Kasumi-1 (cell line): Measurements from ENCODE around the gene ZNF780A.
A peak's percentile ranks its signal among the peaks of the same experiment; 100 is the strongest.
"Not testable (repeated sequence)": the region's sequence is repeated elsewhere in the genome, so short reads cannot be mapped to it uniquely, and the experiment has no call there.

Source experiments
- DNase-seq, 2 experiments: peaks; one replicate each; lab custom pipeline; 2025; lab: John Stamatoyannopoulos, UW

ZNF780A gene

DNA sequence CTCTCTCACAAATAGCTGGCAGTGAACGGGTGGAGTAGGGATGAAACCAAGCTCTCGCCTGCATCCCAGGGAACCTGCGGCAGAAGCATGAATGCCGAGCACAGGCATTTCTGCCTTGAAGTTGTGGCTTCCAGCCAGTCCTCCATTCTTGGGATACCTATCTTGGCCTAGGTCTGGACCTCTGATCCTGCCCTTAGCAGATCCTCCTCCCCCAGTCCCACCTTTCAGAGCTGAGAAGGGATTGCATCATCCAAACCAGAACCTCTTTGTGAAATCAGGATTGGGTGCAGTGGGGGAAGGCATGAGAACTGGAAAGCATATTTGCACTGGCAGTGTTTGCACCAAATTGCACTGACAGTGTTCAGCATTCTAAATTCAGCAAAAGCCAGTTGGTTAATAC lies 5.8 kb downstream of the ZNF780A start:
- no peak for DNase-seq

DNA sequence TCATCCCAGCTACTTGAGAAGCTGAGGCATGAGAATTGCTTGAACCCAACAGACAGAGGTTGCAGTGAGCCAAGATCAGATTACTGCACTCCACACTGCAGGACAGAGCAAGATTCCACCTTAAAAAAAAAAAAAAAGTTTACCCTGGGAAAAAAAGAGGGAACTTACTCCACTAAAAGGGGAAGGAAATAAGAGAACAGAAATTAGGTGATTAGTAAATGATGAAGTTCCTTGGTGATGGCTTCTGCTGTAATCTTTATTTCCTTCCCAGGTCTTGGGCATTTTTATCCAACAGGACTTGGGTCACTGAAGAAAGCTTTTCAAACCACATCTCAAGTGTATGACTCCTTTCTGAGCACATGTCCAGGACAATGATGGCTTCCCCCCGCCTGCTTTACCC lies 9.3 kb downstream of the ZNF780A start:
- peak; percentile 61 to 63 for DNase-seq

DNA sequence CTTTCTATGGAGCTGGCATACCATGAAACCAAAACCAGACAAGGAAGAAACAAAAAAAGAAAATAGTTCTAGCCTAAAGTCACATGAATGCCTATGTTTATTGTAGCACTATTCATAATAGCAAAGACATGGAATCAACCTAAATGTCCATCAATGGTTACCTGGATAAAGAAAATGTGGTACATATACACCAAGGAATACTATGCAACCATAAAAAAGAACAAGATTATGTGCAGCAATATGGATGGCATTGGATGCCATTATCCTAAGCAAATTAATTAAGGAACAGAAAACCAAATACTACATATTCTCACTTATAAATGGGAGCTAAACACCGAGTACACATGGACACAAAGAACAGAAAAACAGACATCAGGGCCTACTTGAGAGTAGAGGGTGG lies 10.5 kb downstream of the ZNF780A start:
- DNase-seq: no peak

DNA sequence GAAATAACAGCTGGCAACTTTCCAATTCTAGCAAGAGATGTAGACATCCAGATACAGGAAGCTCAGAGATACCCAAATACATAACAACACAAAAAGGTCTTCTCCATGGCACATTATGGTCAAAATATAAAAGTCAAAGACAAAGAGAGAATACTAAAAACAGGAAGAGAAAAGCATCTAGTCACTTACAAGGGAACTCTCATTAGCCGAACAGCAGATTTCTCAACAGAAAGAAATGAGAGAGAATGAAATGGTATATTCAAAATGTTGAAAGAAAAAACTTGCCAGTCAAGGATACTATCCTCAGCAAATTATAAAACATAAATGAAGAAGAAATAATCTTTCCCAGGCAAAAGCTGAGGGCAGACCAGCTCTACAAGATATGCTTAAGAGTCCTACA lies 12.4 kb downstream of the ZNF780A start:
- DNase-seq: no peak

DNA sequence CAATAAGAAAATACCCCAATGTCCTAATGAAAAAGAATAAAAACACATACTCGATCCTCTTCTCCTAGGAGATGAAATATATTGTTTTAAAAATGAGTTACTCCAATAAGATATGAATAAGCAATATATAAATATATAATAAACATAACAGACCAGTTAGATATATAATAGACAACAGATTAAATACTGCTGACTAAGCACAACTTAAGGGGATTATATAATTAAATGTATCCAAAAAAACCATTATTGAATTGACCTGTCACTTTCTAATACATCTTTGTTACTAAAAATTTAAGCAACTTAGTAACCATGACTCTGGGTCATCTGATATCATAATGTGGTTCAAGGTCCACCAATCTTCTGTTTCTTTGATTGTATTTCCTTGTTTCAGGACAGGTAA lies 20.7 kb downstream of the ZNF780A start:
- no peak for DNase-seq

DNA sequence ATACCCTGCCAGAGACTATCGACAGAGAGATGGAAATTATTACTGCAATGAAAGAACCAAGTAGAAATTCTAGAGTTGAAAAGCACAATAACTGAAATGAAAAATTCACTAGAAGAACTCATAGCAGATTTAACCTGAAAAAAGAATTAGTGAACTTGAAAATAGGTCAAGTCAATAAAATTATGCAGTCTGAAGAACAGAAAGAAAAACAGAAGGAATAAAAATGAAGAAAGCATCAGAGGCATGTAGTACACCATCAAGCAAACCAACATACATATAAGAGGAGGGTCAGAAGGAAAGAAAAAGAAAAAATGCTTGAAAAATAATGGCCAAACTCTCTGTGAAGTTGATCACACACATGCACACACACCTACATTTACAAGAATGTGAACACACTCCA lies 31.1 kb downstream of the ZNF780A start:
- no peak for DNase-seq

DNA sequence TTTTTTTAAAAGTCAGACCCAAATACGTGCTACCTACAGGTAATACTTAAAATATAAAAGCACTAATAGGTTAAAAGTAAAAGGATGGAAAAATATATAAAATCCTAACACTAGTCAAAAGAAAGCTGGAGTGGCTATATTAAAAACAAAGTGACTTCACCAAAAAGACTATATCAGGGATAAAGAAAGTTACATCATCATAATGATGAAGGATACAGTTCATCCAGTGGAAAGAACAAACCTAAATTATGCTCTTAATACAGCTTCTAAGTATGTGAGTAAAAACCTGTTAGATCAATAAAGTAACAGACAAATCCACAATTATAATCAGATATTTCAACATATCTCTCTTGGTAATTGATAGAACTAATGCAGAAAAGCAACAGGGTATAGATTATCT lies 33.6 kb downstream of the ZNF780A start:
- no peak for DNase-seq

DNA sequence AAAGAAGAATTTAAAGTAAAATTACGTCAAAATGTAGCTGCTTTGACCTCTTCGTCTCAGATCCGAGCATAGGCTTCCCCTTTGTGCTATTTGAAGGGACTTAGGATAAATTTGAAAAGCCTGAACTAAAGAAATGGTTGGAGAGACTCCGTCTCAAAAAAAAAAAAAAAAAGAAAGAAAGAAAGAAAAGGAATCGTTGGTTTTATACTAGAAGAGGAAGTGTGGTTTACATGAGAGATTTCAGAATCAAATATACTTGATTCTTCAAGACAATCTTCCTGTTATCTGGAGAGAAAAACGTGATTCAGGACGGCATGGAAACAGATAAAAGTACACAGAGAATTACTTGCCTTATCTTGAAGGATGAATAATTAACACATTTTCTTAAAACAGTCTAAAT lies 34.2 kb downstream of the ZNF780A start:
- DNase-seq: peak in 1 of 2 experiments; percentile 26

DNA sequence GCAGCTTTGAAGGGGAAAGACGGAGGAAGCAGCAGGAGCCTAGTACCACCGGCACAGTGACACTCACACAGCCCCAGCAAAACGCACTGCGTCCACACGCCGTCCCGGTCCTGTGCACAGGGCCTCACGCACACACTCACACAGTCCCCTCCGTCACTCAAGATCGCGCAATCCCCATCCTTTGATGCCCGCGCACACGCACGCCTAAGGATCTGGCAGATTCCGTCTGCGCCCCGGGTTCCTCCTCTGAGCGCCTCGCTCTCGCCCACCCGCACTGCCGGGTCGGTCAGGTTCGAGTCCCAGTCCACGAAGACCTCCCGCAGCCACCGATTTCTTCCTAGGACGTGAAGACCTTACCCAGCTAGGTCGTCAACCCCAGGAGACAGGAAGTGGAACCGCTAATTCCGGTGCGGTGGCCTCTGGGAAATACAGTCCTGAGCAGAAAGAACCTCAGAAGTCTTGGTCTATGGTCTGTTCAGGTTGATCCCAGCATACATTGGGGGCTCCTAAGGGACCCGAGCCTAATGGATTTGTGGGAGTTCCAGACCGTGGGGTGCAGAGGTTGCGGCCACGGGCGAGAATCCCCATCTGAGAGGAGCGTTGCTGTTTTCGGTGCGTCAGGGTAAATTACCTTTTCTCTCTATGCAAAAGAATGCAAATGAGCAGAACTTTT lies 34.8 kb downstream of the ZNF780A start, which contains the start of gene ZNF780B:
TSS of gene ZNF780B (minus strand) at position 400 of the 673 bp plus-strand sequence. CDS start 5,899 bp downstream, outside the sequence.
- DNase-seq: peak; percentile 81 to 85

DNA sequence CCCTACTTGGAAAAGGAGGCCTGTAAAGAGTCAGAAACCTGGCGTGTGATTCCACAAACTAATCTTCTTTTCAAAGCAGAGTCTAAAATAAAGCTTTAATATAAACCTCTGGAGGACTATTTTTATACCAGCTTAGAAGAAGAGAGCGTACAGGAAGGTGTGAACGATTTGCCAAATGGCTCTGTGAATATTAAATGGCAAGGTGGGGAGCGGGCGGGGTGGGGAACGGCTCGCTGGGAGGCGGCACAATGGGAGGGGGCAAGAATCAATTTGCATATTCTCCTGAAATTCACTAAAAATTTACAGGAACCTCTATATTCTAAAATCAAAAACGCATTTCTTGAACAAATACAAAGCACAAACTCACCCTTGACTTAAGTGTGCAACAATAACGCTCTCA lies 35.7 kb downstream of the ZNF780A start:
- no peak for DNase-seq

DNA sequence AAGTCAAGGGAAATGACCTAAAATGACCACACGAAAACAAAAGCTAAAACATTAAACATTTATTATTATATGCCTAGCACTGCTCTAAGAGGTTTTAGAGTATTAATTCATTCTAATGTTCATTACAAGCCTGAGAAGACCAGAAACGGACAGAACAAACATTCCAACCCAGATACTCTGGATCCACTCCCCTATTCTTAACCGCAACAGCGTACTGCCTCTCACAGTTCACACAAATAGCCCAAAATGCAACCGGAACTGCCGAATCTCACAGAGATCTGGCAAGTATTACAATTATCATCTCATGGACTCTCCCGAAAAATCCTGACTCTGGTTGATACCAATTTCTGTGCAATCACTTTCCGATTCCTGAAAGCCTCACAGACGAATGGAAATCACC lies 36.1 kb downstream of the ZNF780A start:
- DNase-seq: no peak

DNA sequence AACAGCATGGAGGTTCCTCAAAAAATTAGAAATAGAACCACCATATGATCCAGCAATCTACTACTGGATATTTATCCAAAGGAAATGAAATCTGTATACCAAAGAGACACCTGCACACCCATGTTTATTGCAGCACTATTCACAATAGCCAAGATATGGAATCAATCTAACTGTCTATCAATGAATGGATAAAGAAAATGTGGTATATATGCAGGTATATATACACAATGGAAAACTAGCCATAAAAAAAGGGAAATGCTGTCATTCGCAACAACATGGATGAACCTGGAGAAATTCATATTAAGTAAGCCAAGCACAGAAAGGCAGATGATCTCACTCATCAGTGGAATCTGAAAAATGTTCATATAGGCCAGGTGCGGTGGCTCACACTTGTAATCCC lies 37.3 kb downstream of the ZNF780A start:
- DNase-seq: no peak

DNA sequence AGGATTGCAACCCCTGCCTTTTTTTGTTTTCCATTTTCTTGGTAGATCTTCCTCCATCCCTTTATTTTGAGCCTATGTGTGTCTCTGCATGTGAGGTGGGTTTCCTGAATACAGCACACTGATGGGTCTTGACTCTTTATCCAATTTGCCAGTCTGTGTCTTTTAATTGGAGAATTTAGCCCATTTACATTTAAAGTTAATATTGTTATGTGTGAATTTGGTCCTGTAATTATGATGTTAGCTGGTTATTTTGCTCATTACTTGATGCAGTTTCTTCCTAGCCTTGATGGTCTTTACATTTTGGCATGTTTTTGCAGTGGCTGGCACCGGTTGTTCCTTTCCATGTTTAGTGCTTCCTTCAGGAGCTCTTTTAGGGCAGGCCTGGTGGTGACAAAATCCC lies 49.0 kb downstream of the ZNF780A start:
- DNase-seq: not testable (repeated sequence)

DNA sequence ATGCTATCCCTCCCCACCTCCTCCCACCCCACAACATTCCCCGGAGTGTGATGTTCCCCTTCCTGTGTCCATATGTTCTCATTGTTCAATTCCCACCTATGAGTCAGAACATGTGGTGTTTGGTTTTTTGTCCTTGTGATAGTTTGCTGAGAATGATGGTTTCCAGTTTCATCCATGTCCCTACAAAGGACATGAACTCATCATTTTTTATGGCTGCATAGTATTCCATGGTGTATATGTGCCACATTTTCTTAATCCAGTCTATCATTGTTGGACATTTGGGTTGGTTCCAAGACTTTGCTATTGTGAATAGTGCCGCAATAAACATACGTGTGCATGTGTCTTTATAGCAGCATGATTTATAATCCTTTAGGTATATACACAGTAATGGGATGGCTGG lies 52.7 kb downstream of the ZNF780A start:
- not testable (repeated sequence) for DNase-seq

DNA sequence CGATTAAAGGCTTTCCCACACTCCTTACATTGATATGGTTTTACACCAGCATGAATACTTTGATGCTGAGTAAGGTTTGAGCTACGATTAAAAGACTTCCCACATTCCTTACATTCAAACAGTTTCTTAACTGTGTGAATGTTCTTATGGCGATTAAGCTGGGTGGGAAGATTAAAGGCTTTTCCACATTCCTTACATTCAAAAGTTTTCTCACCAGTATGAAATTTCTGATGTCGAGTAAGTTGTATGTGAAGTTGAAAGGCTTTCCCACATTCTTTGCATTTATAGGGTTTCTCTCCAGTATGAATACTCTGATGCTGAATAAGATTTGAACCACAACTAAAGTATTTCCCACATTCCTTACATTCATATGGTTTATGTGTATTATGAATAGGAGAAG lies 54.7 kb downstream of the ZNF780A start:
- DNase-seq: no peak

DNA sequence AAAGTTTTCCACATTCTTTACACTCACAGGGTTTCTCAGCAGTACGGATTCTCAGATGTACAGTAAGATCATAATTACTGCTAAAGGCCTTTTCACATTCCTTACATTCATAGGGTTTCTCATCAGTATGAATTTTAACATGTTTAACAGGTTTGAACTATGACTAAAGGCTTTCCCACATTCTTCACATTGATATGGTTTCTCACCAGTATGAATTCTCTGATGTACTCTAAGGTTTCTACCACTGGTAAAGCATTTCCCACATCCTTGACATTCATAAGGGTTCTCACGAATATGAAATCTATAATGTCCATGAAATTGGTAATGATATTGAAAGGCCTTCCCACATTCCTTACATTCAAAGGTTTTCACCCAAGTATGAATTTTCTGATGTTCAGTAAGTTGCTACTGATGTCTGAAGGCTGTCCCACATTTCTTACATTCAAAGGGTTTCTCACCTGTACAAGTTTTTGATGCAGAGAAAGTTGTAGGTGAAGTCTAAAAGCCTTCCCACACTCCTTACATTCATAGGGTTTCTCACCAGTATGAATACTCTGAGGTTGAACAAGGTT lies 56.7 kb downstream of the ZNF780A start:
- DNase-seq: no peak

DNA sequence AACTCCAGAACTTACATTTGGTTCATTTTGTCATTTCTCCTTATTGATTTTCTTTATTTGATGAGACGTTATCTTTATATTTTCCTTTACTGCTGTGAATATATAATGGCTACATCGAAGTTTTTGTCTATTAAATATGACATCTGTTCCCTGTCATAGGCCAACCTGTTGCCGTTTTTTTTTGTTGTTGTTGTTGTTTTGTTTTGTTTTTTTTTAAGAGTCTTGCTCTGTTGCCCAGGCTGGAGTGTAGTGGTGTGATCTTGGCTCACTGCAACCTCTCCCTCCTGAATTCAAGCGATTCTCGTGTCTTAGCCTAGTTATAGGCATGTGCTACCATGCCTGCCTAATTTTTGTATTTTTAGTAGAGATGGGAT lies 64.2 kb downstream of the ZNF780A start:
- DNase-seq: no peak

DNA sequence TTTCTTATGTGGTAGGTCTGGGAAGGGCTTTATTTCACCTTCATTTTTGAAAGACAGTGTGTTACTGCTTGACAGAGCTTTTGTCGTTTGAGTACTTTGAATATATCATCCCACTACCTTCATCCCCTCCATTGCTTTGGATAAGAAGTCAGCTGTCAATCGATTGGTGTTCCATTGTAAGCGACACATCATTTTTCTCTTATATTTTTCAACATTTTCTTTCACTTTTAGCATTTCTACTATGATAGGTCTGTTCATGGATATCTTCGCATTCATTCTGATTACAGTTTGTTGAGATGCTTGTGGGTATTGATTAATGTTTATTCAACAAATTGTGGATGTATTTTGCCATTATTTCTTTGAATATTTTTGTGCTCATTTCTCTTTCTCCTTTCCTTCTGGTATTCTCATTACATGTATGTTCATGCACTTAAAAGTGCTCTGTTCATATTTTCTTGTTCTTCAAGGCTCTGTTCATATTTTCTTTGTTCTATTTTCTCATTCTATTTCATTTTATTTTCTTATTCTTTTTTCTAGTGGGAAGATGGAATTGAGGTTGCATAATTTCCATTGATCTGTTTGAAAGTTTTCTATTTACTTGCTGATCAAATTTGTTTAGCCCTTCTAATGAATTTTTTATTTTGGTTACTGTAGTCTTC lies 64.7 kb downstream of the ZNF780A start:
- DNase-seq: no peak

DNA sequence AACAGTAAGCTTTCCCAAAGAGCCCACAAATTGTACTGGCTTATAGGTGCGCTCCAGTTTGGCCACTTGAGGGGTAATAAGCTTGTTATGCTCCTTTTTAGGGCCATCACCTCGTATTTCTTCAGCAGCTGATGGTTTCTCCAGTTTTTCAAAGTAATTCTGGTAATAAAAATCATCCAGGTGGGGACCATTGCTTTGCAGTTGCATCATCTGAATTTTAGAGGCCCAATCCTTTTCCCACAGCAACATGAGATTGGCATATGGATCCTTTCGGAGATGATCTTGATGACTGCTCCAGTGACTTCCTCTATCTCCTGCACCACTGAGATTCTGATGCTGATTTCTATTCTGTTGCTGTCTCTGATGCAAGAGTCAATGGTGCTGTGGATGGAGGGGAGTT lies 66.8 kb downstream of the ZNF780A start:
- no peak for DNase-seq
